ENCODE measurements around the gene LNX1.
"Not testable (repeated sequence)": the region's sequence is repeated elsewhere in the genome, so short reads cannot be mapped to it uniquely, and the experiment has no call there.

Gene LNX1

DNA sequence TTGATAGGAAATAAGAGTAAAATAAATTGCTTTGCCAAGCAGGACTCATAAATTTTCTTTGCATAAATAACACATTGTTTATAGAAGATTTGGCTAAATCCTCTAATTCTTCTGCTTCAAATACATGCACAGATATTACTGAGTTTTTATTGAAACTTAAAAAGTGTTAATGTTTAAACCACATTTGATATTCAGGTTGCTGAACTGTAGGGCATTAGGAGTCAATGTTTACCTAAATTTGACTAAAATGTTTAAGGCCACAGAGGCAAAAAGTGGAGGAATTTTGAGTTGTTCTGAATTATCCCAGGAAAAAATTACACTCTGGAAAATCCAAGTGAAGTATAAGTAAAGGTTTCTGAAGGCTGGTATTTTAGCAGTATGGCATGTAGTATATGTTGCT is 135.1 kb downstream of the LNX1 start:
- DNase-seq: no peak

DNA sequence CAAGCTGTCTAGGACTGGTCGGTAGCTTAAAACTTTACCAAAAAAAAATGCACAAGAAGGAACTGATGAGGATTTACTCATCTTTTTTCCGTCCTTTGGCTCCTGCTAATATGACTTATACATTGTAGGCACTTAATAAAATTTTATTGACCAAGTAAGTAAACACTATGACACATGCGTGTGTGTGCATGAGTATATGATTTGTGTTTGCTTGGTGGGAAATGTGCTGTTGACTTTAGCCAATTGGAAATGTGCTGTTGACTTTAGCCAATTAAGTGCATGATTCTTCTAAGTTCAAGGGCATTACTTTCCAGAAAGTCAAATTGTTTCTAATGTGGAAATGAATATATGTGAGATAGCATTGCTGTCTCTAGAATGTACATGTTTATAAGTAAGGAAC is 135.5 kb downstream of the LNX1 start:
- DNase-seq: no peak

GRCh38 chr4:53453385-53453784 is 137.9 kb downstream of the LNX1 start:
- DNase-seq: no peak

- no peak for DNase-seq
Observed at GRCh38 chr4:53450773-53451172, 140.5 kb downstream of the LNX1 start.

GRCh38 chr4:53444954-53445353 is 146.3 kb downstream of the LNX1 start:
- no peak for DNase-seq

DNA sequence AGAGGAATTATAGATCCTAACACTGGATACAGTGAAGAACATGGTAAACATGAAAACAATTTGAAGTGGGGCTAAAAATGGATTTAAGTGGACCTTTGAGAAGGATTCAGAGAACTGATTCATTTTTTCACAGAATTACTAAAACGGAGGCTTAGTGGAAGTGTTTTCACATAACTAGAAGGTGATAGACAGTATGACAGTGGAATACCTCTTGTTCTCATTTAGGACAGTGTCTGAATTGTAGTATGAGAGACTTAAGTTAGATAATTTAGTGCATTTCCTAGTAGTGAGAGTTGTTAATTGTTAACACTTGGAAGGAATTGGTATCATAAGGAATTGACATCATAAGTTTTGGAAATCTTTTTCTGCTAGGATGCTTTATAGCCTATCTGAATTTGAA is 149.7 kb downstream of the LNX1 start:
- DNase-seq: no peak

GRCh38 chr4:53436251-53436650 is 155.0 kb downstream of the LNX1 start:
- DNase-seq: no peak

DNA sequence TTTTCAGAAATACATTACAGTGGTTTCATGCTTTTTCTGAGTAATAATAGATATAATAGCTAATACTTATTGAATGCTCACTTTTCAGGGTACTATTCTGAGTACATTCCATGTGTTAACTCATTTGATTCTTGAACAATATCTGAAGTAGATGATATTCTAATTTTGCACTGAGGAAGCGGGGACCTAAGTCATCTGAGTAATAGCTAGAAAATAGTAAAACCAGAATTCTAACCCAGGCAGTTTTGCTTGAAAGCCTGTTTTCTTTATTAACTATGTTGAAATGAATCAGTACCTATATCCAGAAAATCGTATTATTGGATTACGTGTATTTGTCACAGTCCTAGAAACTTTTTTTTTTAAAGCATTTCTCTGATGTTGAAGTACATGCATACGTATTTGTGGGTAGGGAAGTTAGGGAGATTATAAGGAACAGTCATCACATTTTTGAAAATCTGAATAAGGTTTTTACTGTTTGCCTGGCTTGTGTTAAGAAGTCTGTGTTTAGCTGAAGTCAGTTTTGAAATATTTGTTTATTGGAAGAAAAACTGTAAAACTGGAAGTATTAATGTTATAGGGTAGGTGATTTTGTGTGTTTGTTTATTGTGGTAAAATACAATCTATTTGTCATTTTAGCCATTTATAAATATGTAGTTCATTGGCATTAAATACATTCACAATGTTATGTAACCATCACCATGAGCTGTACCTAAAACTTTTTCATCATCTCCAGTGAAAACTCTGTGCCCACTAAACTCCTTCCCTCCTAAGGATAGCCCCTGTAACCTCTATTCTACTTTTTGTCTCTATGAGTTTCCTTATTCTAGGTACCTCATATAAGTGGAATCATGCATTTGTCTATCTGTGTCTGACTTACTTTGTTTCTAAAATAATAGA is 158.5 kb downstream of the LNX1 start:
- no peak for DNase-seq

DNA sequence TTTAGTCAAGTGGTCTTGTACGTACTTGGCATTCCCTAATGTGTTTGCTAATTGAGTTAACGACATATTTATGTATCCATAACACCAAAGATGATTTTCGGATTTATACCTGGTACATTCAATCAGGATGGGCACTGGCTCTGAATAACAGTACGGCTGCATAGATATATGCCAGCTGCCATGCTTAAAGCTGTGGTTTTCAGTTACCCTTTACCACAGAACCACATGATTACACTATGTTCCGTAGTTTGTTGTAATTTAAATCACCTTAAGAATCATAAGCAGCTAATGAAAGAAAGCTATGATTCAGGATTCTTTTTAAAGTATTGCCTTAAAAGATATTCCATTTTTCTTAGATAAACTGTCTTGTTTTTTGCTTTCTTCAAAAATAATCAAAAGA is 160.2 kb downstream of the LNX1 start:
- no peak for DNase-seq

DNA sequence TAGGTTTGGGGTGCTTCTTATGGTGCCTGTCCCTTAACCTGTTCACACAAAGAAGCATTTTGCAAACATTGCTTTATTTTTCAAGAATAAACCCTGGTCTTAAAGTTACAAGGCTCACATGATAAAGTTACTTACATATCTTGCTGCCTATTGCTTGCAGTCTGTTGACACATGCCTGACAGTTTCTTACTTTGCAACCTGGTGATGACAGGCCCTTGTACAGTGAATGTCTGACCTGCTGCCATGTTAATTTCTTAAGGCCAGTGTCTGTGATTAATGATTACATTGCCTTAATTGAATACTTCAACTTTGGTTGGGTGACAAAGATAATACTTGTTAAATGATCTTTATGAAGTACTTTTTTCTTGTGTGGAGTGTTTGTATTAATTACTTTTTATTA is 163.9 kb downstream of the LNX1 start:
- no peak for DNase-seq

GRCh38 chr4:53424280-53424679 is 167.0 kb downstream of the LNX1 start:
- no peak for DNase-seq

GRCh38 chr4:53422367-53422766 is 168.9 kb downstream of the LNX1 start:
- DNase-seq: no peak

GRCh38 chr4:53421791-53422190 is 169.5 kb downstream of the LNX1 start:
- DNase-seq: no peak

- DNase-seq: no peak
Observed at GRCh38 chr4:53419208-53419607, 172.1 kb downstream of the LNX1 start.

DNA sequence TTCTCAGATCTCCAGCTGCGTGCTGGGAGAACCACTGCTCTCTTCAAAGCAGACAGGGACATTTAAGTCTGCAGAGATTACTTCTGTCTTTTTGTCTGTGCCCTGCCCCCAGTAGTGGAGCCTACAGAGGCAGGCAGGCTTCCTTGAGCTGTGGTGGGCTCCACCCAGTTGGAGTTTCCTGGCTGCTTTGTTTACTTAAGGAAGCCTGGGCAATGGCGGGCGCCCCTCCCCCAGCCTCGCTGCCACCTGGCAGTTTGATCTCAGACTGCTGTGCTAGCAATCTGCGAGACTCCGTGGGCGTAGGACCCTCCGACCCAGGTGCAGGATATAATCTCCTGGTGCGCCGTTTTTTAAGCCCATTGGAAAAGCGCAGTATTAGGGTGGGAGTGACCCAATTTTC is 181.8 kb downstream of the LNX1 start:
- not testable (repeated sequence) for DNase-seq
